Activated gamma-delta T cell treated with anti-CD3 and anti-CD28 coated beads, Interleukin-2, amount 50 U/mL, for 16 hours (primary cell): ENCODE measurements around the gene LAMP5.

Experiments used
- DNase-seq: peaks from one replicate; pipeline ENCODE4 v3.0.0-alpha.2; 2020; ENCODE audit warnings: low read depth

Gene LAMP5

DNA sequence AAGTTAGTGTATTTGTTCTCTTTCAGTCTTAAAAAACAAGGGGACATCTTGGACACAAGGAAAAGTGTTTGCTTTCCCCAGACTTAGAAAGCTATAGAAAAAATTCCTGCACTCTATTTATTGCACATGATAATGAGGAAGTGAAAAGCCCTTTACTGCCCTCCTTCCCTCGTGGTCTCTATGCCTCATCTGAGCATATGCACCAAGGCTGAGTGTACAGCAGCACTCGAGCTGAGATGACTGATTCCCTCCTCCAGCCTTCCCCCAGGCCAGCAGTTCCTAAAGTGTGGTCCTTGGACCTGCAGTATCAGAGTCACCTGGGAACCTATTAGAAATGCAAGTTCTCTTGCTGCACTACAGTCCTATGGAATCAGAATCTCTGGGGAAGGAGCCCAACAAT is 14.3 kb upstream of the LAMP5 start:
- no peak for DNase-seq

DNA sequence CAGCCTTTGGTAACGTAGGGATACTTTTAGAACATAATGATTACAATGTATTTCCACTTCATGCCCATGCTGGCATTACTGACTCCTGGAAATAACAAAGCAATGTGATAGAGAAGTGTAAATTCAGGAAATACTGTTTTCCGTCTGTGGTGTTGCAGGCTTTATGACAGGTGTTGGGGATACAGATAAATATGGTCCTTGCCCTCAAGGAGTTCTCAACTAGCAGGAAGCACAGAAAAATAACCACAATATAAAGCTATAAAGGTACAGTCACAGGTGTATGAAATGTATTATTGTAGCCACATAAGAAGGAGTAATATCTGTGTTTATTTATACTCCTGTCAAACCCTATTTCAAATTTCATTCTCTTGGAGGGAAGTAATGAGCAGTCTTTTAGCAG is 12.9 kb upstream of the LAMP5 start:
- DNase-seq: no peak

DNA sequence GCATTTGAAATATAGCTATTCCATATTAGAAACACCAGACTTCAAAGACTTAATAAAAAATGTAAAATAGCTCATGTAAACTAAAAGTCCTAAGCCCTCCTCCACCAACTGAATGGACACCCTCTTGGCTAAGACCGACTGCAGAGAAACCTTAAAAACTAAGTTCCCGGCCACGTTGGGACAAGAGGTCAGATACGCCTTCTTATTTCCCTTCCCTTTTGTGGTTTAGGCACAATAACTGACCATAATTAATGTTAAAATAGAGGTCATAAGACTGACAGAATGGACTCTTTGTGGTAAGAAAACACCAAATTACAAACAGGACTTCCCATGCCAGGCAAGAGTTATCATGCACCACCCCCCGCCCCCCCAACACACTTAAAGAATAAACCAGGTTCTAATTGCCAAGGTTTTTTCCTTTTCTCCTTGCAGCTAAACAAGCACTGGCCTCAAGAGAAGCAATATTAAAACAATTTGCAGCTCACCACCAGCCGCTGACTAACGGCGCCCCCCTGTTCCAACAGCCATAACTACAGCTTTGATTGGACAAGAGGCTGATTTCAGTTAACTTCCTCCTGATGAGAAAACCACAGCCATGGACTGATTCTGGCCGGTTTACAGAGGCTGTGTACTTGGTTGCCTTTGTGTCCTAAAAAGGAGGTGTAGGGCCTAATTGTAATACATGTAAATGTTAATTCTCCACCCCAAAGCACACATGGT is 10.7 kb upstream of the LAMP5 start:
- DNase-seq: no peak

DNA sequence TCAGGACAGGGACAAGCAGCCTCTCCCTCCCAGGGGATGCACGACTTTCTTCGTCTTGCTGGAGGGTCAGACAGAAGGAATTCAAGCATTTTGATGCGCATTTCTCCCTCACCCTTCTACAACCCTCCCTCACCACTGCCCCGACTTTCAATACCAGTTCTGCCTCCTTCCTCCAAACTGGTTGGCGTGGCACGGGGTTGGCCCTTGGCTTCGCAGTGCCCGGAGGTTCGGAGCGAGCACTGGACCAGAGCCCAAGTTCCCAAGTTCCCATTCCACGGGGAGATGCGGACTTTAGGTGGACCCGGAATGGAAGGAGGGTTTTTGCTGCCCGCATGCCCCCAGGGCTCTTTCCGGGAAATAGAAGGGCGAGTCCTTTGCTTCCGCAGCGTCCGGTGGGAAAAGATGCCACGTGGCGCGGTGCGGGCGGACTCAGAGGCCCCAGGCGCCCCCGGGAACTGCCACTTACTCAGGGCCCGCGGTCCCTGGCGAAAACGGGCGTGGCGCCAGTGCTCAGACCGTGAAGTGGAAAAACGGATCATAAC is 8.0 kb upstream of the LAMP5 start:
- DNase-seq: no peak

DNA sequence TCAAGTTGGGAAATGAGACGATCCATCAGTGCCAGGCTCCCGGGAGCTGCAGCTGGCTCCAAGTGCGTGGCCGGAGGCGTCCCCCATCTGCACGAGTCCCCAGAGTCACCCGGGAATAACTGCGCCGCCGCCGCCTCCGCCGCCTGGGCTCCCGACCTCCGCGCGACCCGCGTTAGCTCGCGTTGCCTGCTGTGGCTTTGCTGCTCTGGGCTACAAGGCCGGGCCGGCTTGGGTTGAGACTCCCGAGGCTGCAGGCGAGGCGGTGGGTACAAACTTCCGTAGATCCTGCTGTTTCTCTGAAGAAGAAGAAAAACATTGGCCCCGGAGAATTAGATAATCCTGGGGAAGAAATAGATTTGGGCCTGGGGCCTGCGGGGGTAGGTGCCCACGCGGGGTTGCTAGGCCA is 7.4 kb upstream of the LAMP5 start:
- DNase-seq: no peak

DNA sequence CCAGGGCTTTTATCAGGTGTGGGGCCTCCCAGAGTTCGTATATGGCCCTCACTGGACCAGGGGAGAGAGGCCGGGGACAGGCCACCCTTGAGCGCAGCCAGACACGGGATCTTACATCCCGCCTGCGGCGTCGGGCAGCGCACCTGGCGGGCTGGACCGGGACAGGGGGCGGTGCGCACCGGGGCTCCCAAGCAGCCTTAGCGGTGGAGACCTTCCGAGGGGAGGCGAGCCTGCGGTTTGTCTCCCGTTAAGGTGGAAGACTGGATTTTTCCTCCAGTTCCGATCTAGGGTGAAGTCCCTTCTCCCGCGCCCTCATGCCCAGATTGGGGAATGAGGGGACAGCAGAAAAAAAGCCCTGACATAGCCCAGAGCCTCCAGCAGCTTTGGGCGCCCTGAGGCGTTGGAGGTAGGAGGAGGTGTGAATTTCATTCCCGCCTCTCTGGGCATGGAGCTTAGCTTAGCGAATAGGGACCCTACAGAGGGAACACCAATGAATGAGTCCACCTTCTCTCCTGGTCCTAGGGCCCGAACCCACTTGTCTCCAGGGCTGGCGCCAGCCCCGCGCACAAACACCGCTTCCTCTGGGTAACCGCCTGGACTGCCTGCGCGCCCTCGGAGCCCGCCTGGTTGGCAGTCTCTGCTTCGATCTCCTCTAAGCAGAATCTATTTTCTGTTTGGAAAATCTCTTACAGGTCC is 6.7 kb upstream of the LAMP5 start:
- DNase-seq: no peak

DNA sequence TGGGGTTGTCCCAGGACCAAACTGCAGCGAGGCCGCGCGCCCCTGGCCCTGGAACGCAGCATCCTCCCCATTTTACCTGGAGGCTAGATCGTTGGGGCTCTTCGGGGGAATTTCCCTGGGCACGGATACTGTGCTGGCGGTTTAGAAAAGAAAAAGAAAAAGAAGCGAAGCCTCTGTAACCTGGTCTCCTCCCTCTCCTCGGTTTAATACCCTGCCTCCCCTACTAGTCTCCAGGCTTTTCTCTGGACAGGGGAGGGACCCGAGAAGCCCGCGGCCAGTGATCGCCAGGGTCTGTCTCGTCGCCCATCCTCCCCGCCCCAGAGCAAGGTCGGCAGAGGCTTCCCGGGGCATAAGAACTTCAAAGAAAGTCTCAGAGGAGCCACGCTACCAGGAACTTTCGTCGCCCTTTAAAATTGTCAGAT is 6.1 kb upstream of the LAMP5 start:
- no peak for DNase-seq

DNA sequence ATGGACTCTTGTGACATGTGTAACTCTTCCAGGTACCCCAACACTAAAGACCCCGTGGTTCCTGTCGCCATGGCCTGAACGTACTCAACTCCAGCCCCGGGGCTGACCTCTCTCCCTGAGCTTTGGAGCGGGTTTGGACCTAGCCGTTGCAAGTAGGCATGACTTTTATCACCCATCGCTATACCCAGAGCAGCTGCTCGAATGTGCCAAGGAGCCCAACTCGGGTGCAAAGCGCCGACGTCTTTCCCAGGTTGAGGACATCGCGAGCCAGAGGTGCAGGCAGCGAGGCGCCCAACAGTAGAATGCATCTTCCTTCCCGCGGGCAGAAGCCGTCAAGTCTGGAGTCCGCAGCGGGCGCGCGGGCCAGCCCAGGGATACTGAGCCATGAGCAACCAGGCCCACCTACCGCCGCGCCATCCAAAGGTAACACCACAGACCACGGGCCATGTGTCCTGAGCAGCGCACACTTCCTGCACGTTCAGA is 5.7 kb upstream of the LAMP5 start:
- DNase-seq: no peak

DNA sequence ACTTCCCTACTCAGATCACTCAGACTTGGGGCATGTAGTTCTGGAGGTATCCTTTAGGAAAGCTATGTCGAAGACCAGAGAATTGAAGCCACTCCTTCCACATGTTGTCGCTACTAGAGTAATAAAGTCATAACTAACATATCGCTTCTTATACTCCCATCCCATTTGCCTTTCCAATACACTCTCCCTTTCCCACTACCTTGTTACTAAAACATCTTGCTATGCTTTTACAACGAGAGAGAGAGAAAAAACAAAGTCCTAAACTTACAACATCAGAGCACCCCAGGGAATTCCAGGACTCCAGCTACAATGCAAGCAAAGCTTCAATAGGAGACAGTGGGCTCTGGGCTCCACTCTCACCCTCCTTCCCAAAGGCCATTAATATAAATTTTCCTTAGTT is 5.1 kb upstream of the LAMP5 start:
- no peak for DNase-seq

DNA sequence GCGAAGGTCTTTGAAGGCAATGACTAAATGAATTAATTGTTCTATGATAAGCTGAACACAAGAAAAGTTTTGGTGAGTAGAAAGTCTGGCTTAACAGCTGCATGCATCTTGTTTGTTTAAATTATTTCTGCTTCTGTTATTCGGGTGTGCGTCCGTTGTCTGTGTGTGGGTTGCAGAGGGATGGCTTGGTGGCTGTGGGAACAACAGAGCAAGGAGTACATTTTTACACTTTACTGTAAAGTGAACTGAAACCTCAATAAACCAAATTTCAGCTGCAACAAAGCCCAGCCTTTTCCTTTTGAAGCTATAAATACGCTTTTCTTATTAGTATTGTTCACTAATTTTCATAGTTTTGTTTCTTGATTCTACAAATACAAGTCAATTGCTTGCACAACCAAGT is 3.5 kb upstream of the LAMP5 start:
- DNase-seq: no peak

DNA sequence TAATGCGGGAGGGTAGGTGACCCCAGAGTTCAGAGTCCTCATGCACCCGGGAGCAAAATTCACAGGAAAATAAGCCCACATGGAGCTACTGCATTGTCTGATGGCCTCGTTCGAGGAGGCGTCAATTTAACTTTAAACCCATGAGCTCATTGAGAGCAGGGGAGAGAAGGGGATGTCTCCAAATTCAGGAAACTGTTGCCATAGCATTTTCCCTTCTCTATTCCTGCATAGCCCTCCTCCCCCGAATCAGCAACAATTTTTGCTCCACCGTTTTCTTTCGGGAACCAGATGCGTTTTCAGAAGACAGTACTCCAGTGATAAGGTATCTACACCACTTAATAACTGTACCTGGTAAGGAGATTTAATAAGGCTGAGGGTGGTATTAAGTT is 324 bp upstream of the LAMP5 start:
- no peak for DNase-seq

DNA sequence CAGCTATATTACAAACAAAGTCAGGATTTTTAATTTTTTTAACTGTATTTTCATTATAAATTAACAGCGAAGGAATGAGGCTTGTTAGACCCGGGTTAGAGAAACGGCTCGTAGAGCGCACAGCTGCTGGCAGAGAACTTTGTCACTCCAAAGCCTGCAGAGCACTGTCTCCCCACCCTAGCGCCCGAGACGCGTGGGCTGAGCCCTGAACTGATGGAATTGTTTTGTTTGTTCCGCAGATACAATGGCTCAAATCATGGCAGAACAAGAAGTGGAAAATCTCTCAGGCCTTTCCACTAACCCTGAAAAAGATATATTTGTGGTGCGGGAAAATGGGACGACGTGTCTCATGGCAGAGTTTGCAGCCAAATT is 810 bp downstream of the LAMP5 start:
- DNase-seq: no peak

DNA sequence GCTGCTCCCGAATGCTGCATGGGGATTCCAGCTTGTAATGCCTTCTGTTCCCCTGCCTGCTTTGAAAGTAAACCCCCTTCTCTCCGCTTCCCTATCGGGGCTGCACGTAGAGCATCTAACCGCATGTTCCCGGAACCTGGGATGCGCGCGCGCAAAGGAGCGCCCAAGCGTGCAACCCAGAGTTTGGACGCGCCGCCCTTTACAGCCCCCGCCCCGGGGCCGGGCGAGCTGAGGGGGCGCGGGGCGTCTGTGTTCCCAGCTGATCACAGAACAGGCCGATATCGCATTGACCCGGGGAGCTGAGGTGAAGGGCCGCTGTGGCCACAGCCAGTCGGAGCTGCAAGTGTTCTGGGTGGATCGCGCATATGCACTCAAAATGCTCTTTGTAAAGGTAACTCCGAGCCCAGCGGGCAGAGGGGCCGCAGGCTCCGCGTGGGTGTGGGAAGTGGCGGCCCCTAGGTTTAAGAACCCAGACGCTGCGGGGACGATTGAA is 1.4 kb downstream of the LAMP5 start:
- DNase-seq: no peak

DNA sequence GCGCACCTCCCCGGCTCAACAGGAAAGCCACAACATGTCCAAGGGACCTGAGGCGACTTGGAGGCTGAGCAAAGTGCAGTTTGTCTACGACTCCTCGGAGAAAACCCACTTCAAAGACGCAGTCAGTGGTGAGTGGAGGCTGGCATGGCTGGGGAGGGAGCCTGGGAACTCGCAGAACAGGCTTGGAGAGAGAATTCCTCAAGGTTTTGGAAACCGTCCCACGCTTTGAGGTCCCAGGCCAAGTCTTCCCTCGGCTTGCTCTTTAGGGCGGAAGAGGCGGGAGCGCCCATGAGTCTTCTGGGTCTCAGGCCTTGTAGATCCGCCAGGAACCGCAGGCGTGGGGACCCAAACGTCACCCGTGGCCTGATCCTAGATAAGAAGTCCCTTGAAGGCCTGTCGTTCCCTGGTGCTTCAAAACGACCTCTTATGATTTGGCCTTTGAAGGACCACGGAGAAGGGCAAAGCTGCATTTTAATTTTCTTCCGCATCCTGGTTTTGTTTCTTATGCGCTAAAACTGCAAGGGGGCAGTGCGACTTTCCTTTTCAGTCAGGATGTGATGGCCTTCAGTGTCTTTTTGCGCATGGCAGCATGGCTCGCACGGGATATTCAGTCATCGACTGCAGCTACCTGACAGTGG is 2.0 kb downstream of the LAMP5 start:
- no peak for DNase-seq

DNA sequence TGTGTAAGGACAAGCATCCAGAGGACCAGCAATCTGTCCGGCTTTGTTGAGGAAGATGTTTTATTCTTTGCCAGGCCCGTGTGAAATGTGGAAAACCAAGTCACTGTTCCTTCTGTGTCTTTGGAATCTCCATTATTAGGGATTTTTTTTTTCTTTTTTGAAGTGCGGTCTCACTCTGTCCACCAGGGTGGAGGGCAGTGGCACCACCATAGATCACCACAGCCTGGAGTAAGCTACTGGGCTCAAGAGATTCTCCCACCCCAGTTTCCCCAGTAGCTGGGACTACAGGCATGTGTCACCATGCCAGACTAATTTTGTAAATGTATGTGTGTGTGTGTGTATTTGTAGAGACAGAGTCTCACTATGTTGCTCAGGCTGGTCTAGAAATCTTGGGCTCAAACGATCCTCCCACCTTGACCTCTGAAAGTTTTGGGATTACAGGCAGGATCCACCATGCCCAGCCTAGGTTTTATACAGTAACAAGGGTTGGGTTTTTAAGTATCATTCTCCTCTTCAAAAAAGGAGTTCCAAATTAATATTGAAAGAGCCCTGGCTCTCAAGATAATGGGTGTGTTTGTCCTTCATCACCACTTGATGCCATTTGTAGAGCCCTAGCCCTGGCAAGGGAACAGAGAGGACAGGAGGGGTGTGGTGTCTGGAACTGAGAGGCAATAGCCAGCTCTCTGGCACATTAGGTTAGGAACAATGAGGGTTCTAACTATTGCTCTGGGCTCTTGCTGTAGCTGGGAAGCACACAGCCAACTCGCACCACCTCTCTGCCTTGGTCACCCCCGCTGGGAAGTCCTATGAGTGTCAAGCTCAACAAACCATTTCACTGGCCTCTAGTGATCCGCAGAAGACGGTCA is 3.1 kb downstream of the LAMP5 start:
- DNase-seq: no peak

DNA sequence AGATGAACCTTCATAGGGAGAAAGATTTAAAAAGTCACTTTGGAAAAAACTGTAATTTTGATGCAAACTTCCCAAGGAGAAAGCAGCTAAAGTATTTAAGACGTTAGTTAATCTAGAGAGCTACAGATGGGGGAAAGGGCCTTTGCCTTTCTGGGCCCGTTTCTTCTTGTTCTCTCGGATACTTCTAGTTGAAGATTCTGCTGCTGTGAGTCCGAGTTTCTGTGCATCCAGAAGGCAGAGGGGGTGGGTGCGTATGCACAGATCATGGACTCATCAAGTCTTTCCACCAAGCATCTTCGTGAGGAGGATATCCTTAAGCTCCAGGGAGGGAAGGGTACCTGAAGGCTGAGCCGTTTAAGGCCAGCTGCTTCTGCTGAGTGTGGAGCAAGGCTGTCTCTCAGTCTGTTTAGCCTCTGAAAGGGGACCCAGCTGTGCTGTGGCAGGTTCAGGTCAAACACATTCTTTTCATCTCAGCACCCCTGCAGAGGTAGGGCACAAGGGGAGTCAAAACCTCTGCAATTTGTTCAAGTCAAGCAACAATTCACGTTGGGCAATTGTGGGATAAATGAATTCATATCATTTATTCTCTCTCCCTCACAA is 4.3 kb downstream of the LAMP5 start:
- DNase-seq: no peak

DNA sequence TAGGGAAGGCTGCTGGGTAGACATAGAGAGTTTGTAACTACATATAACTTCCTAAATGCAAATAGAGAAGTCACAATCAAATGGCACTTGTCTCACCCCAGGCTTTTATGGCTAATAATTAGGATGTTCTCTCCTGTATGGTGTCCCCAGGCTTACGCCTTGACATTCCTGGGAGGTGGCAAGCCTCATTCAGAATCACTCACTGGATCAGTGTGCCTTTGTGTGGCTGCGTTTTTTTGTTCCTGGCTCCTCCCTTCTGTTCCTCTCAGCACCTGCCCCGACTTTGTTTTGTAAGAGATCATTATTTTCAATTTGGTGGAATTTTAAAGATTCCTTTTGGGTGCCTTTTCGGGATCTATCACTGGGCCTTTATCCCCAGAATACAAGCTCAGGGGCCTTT is 5.7 kb downstream of the LAMP5 start:
- DNase-seq: no peak

DNA sequence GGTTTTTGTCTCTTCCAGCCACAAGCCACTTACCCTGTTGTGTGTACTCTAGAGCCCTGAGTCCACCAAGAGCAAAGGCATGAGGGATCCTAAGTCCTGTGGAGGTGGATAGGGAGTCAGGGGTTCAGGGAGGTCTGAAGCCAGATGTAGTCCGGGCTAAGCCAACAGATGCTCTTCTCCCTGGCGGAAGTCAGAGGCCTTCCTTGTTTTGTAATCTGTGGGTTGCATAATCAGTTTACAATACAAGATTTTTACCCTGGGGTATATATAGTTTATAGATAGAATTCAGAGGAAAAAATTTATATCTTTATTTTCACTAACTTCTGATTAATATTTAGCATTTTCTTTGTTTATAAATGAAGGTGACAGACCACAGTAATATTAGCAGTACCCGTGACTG is 9.2 kb downstream of the LAMP5 start:
- DNase-seq: no peak

DNA sequence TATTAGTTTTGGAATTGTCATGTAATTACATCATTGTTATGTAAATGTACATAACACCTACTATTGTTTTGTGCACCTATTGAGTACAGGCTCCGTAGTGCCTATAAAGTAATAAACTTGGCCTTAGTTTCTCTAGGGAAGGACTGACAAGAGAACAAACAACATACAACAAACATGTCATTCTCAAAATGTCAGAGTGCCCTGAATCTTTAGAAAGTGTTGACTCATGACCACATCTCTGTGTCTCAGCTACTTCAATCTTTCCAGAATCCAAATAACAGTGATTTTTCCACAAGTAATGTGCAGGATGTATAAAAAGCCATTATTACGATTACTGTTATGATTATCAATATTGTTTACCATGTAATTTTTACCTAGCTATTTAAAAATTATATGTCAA is 17.2 kb downstream of the LAMP5 start:
- no peak for DNase-seq

DNA sequence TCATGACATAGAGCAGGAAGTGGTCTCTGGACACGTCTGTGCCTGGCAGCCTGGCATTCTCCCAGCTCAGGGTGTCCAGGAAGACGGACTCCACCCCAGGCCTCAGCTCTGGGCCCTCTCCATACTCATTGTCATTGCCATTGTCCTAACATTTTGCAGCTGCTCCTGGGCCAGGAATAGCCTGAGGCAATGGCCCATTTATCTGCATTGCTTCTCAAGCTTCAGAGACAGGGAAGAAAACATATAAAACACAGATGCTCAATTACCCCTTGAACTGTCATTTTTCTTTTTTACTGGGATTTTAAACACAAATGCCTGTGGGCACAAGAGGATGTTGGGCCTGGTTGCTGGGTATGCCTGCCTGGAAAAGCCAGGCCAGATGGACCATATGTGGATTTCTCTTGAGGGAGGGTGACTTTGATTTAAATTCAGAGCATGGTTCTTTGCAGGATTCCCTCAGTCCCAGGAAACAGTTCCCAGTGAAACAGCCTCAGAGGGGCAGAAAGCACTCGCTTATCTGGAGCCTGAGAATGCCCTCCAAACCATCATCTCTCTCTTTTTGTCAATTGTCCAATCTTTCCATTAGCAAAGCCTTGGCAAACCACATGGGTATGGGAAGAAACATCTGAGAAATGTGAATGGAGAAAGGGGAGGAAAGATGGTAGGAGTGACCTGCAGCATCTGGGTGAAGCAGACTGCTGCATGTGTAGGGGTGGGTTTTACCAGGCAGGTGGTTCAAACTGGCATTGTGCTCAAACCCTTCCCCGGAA is 17.9 kb downstream of the LAMP5 start:
- DNase-seq: no peak

DNA sequence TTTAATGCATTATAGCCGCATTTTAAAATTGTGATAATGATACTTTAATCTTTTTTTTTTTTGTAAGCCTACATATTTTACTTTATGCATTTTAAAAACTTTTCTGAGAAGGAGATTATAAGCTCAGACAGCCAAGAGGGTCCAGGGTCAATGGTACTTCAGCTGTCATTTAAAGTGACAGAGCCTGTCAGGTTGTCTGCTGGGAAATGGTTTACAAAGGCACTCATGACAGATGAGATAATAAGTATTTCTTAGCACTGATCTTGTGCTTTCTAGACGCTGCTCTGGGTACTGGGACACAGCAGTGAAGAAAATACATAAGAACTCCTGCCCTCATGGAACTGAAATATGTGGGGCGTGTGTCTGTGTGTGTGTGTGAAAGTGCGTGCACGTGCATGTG is 19.6 kb downstream of the LAMP5 start:
- no peak for DNase-seq
